GM12878 (cell line): ENCODE data around the gene AOPEP.

Source experiments
- BMI1 ChIP-seq: fragments of 450-650 bp; IDR thresholded peaks from 2 replicates; pipeline ENCODE4 v1.6.1; 2016; ENCODE audit warnings: mild to moderate bottlenecking, moderate library complexity, borderline replicate concordance
- CBX3 ChIP-seq: fragments of 200-600 bp; sonication (generic); IDR thresholded peaks from 2 replicates; pipeline ENCODE4 v1.6.1; 2016; ENCODE audit warnings: low read depth, borderline replicate concordance
- EED ChIP-seq: sonication (generic); IDR thresholded peaks from 2 replicates; pipeline ENCODE4 v1.6.1; 2016; ENCODE audit warnings: antibody characterized with exemption, low read depth
- YY1 ChIP-seq: IDR thresholded peaks from 2 replicates; pipeline ENCODE4 v1.6.1; 2011; ENCODE audit warnings: low read depth, mild to moderate bottlenecking, low read length
- TF ChIP-seq, protein P1 (sequence below), 3 experiments: IDR thresholded peaks in 2 of 3; conservative IDR thresholded peaks in 1 of 3; 2 replicates each; pipeline ENCODE4 v1.5.1; 2011; ENCODE audit warnings: low read depth in 3 of 3, low read length in 3 of 3, mild to moderate bottlenecking in 3 of 3, control low read depth in 2 of 3, moderate library complexity in 2 of 3, inconsistent platforms in 1 of 3, mixed read lengths in 1 of 3; ENCODE audit not compliant: control insufficient read depth in 2 of 3, insufficient read depth in 1 of 3; ENCODE audit errors: extremely low read depth in 1 of 3
- TF ChIP-seq, protein P2 (sequence below): fragments of 450-650 bp; IDR thresholded peaks from 2 replicates; pipeline ENCODE4 v1.6.1; 2017; ENCODE audit warnings: mild to moderate bottlenecking
- TF ChIP-seq, protein P3 (sequence below): IDR thresholded peaks from 2 replicates; pipeline ENCODE4 v1.6.1; 2012; ENCODE audit warnings: low read length, inconsistent platforms

DNA sequence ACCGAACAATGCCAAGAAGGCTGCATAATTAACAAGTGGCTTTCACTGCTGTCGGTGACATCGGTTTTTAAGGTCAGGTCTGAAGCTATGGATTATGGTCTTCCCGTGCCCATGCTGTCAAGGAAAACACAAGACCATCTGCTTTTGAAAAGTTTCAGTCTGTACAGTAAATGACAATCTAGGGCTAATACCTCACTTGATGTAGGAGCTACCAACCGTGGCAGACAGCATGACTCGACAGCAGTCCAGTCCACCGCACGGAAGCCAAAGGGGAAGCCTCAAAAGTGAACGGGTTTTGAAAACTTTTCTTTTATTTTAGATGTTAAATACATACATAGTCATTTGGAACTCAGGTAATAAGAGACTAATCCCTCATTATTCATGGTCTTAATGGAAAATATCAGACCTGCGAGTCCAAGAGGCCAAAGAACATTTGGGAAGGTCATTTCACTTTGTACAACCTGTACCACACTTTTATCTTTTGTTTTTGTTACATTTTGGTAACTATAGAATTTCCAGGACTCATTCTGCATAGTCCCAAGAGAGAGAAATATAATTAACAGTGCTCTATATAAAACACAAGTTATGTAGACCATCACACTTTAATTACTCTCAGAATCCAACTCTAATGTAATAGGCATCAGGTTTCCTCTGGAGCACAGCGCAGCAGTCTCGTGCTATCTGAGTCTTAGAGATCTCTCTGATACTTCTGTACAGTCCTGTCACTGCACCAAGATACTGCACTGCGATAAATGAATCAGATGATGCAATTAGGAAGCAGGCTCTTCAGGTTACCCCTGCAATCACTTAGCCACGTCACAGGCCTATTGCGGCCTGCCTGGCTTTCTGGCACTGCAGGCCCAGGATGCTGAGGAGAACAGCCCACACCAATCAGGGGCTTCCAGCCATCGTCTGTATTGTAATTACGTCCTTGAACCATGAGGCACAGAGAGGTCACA, 406.1 kb downstream of the AOPEP start:
- TF ChIP-seq, protein P1, sequence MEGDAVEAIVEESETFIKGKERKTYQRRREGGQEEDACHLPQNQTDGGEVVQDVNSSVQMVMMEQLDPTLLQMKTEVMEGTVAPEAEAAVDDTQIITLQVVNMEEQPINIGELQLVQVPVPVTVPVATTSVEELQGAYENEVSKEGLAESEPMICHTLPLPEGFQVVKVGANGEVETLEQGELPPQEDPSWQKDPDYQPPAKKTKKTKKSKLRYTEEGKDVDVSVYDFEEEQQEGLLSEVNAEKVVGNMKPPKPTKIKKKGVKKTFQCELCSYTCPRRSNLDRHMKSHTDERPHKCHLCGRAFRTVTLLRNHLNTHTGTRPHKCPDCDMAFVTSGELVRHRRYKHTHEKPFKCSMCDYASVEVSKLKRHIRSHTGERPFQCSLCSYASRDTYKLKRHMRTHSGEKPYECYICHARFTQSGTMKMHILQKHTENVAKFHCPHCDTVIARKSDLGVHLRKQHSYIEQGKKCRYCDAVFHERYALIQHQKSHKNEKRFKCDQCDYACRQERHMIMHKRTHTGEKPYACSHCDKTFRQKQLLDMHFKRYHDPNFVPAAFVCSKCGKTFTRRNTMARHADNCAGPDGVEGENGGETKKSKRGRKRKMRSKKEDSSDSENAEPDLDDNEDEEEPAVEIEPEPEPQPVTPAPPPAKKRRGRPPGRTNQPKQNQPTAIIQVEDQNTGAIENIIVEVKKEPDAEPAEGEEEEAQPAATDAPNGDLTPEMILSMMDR (IDR thresholded peaks at IDR 0.05 in 2 of 3, conservative IDR thresholded peaks at IDR 0.05 in 1 of 3; ENCODE audit: control insufficient read depth in 2 of 3, extremely low read depth in 1 of 3, insufficient read depth in 1 of 3, low read depth in 3 of 3, low read length in 3 of 3): no peak
- TF ChIP-seq EED (no peak), CBX3 (no peak), YY1 (no peak), BMI1 (no peak)
- TF ChIP-seq, protein P2, sequence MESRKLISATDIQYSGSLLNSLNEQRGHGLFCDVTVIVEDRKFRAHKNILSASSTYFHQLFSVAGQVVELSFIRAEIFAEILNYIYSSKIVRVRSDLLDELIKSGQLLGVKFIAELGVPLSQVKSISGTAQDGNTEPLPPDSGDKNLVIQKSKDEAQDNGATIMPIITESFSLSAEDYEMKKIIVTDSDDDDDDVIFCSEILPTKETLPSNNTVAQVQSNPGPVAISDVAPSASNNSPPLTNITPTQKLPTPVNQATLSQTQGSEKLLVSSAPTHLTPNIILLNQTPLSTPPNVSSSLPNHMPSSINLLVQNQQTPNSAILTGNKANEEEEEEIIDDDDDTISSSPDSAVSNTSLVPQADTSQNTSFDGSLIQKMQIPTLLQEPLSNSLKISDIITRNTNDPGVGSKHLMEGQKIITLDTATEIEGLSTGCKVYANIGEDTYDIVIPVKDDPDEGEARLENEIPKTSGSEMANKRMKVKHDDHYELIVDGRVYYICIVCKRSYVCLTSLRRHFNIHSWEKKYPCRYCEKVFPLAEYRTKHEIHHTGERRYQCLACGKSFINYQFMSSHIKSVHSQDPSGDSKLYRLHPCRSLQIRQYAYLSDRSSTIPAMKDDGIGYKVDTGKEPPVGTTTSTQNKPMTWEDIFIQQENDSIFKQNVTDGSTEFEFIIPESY: no peak
- TF ChIP-seq, protein P3, sequence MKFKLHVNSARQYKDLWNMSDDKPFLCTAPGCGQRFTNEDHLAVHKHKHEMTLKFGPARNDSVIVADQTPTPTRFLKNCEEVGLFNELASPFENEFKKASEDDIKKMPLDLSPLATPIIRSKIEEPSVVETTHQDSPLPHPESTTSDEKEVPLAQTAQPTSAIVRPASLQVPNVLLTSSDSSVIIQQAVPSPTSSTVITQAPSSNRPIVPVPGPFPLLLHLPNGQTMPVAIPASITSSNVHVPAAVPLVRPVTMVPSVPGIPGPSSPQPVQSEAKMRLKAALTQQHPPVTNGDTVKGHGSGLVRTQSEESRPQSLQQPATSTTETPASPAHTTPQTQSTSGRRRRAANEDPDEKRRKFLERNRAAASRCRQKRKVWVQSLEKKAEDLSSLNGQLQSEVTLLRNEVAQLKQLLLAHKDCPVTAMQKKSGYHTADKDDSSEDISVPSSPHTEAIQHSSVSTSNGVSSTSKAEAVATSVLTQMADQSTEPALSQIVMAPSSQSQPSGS: no peak
